ENCODE results near the gene ZMYND8.

DNA sequence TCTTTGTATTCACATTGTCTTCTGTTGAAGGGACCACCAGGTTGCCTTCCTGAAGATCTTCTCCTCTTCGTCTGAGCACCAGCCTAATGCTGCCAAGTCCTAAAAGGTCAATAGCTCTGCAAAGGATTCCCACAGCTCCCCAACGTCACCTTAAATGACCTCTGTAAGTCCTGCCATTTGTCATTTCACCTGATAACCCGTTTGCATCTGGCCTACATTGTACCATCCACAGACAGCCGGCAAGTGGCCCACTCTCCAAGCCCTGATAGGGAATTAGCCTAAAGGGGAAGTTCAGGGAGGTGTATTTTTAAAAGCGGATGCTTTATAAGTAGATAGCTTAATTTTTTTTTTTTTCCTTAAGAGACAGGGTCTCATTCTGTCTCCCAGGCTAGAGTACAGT lies 127.8 kb downstream of the ZMYND8 start:
- TF ChIP-seq, protein P1, sequence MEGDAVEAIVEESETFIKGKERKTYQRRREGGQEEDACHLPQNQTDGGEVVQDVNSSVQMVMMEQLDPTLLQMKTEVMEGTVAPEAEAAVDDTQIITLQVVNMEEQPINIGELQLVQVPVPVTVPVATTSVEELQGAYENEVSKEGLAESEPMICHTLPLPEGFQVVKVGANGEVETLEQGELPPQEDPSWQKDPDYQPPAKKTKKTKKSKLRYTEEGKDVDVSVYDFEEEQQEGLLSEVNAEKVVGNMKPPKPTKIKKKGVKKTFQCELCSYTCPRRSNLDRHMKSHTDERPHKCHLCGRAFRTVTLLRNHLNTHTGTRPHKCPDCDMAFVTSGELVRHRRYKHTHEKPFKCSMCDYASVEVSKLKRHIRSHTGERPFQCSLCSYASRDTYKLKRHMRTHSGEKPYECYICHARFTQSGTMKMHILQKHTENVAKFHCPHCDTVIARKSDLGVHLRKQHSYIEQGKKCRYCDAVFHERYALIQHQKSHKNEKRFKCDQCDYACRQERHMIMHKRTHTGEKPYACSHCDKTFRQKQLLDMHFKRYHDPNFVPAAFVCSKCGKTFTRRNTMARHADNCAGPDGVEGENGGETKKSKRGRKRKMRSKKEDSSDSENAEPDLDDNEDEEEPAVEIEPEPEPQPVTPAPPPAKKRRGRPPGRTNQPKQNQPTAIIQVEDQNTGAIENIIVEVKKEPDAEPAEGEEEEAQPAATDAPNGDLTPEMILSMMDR (conservative IDR thresholded peaks at IDR 0.05; ENCODE audit: low read depth, low read length): no peak
- TF ChIP-seq EZH2phosphoT487 (IDR thresholded peaks at IDR 0.05; ENCODE audit: borderline replicate concordance, low read length): no peak
